GM19397 (cell line): Measurements from ENCODE around the gene LPIN2.
"Not testable (repeated sequence)": the region's sequence is repeated elsewhere in the genome, so short reads cannot be mapped to it uniquely, and the experiment has no call there.

Experiments
- ATAC-seq: cut with Tn5 transposase; IDR thresholded peaks from one replicate; pipeline ENCODE4 v1.9.1; 2021; ENCODE audit warnings: mild to moderate bottlenecking, moderate library complexity; ENCODE audit not compliant: unreplicated experiment

The LPIN2 gene

GRCh38 chr18:3044931-3045698, 32.2 kb upstream of the LPIN2 start:
- no peak for ATAC-seq

GRCh38 chr18:3042379-3042778, 29.4 kb upstream of the LPIN2 start:
- no peak for ATAC-seq

GRCh38 chr18:3041843-3042242, 28.9 kb upstream of the LPIN2 start:
- ATAC-seq: no peak

GRCh38 chr18:3040881-3041280, 27.9 kb upstream of the LPIN2 start:
- no peak for ATAC-seq

- no peak for ATAC-seq
Measured at GRCh38 chr18:3040173-3040572, 27.2 kb upstream of the LPIN2 start.

GRCh38 chr18:3037423-3037915, 24.5 kb upstream of the LPIN2 start:
- peak; percentile 93 for ATAC-seq

- ATAC-seq: no peak
Measured at GRCh38 chr18:3036108-3036507, 23.2 kb upstream of the LPIN2 start.

GRCh38 chr18:3035635-3036034, 22.7 kb upstream of the LPIN2 start:
- no peak for ATAC-seq

- ATAC-seq: no peak
Measured at GRCh38 chr18:3032721-3033120, 19.8 kb upstream of the LPIN2 start.

GRCh38 chr18:3029215-3029952, 16.4 kb upstream of the LPIN2 start:
- no peak for ATAC-seq

- not testable (repeated sequence) for ATAC-seq
Measured at GRCh38 chr18:3028115-3028514, 15.2 kb upstream of the LPIN2 start.

GRCh38 chr18:3027370-3027891, 14.5 kb upstream of the LPIN2 start:
- no peak for ATAC-seq

- no peak for ATAC-seq
Measured at GRCh38 chr18:3025544-3025943, 12.6 kb upstream of the LPIN2 start.

GRCh38 chr18:3023603-3024002, 10.7 kb upstream of the LPIN2 start:
- ATAC-seq: not testable (repeated sequence)

GRCh38 chr18:3016585-3017297, 3.8 kb upstream of the LPIN2 start:
- ATAC-seq: no peak

GRCh38 chr18:3015851-3016250, 2.9 kb upstream of the LPIN2 start:
- no peak for ATAC-seq

- no peak for ATAC-seq
Measured at GRCh38 chr18:3015204-3015592, 2.3 kb upstream of the LPIN2 start.

GRCh38 chr18:3014503-3015203, 1.7 kb upstream of the LPIN2 start:
- no peak for ATAC-seq

- peak; percentile 34 for ATAC-seq
Measured at GRCh38 chr18:3012136-3013023, 564 bp downstream of the LPIN2 start.

GRCh38 chr18:3010086-3010485, 2.9 kb downstream of the LPIN2 start:
- ATAC-seq: no peak
